Osteoblast (primary cell): Measurements from ENCODE around the gene FTO. TPM values are rescaled to one million over a fixed set of nuclear protein-coding genes. Genes with fewer than 3 reads are reported as not detected.

Source experiments
- DNase-seq: peaks from one replicate; pipeline ENCODE4 v3.0.0; 2011; ENCODE audit warnings: low spot score, mixed read lengths; ENCODE audit not compliant: insufficient read length; ENCODE audit errors: missing footprints
- H2AFZ ChIP-seq: 2 replicates; pipeline ENCODE4 v1.6.0; 2011; ENCODE audit warnings: mild to moderate bottlenecking, low read length
- H3K27ac ChIP-seq: 2 replicates; pipeline ENCODE4 v1.5.1; 2011; ENCODE audit warnings: mild to moderate bottlenecking, low read depth, low read length, moderate library complexity
- H3K27me3 ChIP-seq: 2 replicates; pipeline ENCODE4 v1.6.0; 2012; ENCODE audit warnings: mild to moderate bottlenecking, control low read depth, inconsistent platforms, low read length, moderate library complexity; ENCODE audit not compliant: insufficient read depth
- H3K36me3 ChIP-seq: 2 replicates; pipeline ENCODE4 v1.5.1; 2011; ENCODE audit warnings: mild to moderate bottlenecking, low read length, control low read depth, moderate library complexity; ENCODE audit not compliant: insufficient read depth
- H3K4me1 ChIP-seq: 2 replicates; pipeline ENCODE4 v1.5.1; 2011; ENCODE audit warnings: mild to moderate bottlenecking, low read length, control low read depth, moderate library complexity; ENCODE audit not compliant: insufficient read depth
- H3K4me2 ChIP-seq: 2 replicates; pipeline ENCODE4 v1.6.0; 2011; ENCODE audit warnings: mild to moderate bottlenecking, low read length; ENCODE audit not compliant: insufficient read depth
- H3K4me3 ChIP-seq: fragments of 200-600 bp; sonication (generic); 3 replicates; pipeline ENCODE4 v1.5.1; 2012; ENCODE audit warnings: mild to moderate bottlenecking, low read length, inconsistent platforms; ENCODE audit not compliant: insufficient read depth
- H3K79me2 ChIP-seq: 2 replicates; pipeline ENCODE4 v1.6.0; 2012; ENCODE audit warnings: mild to moderate bottlenecking, low read length, control low read depth, inconsistent platforms; ENCODE audit not compliant: insufficient read depth
- H3K9me3 ChIP-seq: 2 replicates; pipeline ENCODE4 v1.5.1; 2011; ENCODE audit warnings: low read depth, low read length, control low read depth
- H4K20me1 ChIP-seq: 2 replicates; pipeline ENCODE4 v1.6.0; 2012; ENCODE audit warnings: mild to moderate bottlenecking, low read length, control low read depth; ENCODE audit not compliant: insufficient read depth
- CTCF ChIP-seq: IDR thresholded peaks from 2 replicates; pipeline ENCODE4 v1.5.1; 2011; ENCODE audit warnings: mild to moderate bottlenecking, low read depth, low read length, moderate library complexity; ENCODE audit errors: extremely low read depth
- total RNA-seq: library from RNA; depleted of rRNA; stranded (reverse); fragments of >200 nt; gene quantifications from 2 replicates; pipeline ENCODE4 v1.2.3, GENCODE V29; 2012

FTO gene
- total RNA-seq, 1 donor, result 152 TPM

DNA sequence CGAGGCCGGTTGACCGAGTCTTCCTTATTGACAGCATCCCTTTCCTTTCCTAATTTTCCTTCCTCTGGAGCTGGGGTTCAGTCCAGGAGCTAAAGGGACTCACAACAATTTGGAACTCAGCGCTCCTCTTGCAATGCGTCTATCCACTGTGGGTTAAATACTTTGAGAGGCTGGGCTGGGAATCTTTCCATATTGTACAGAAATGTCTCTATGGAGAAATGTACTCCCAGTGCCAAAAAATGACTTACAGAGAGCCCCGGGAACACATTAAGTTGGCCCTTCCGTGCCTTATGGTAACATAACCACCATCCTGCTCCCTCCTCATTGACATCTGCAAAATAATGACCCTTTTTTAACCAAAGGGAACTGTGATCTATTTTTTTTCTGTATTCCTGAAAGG is 192.8 kb downstream of the FTO start:
- H3K9me3 ChIP-seq, result no peaks in the 10 kb centered on the region
- H3K4me2 ChIP-seq, result no peak overlapping the region
- DNase-seq, result no peak
- H3K4me3 ChIP-seq, result no peak overlapping the region
- H3K27ac ChIP-seq, result no peak overlapping the region
- no peaks in the 10 kb centered on the region for H3K27me3 ChIP-seq
- peaks cover 34% of the 10 kb centered on the region for H3K4me1 ChIP-seq
- H3K79me2 ChIP-seq, result peaks cover 2% of the 10 kb centered on the region
- no peaks in the 10 kb centered on the region for H4K20me1 ChIP-seq
- TF ChIP-seq CTCF, result no peak
- peaks cover 3% of the 10 kb centered on the region for H3K36me3 ChIP-seq
- H2AFZ ChIP-seq, result no peak overlapping the region

- H3K36me3 ChIP-seq, result peaks cover 3% of the 10 kb centered on the region
- H3K4me2 ChIP-seq, result no peak overlapping the region
- no peak overlapping the region for H2AFZ ChIP-seq
- peaks cover 2% of the 10 kb centered on the region for H3K79me2 ChIP-seq
- H4K20me1 ChIP-seq, result no peaks in the 10 kb centered on the region
- H3K4me1 ChIP-seq, result peaks cover 11% of the 10 kb centered on the region
- H3K9me3 ChIP-seq, result no peaks in the 10 kb centered on the region
- no peak for DNase-seq
- H3K4me3 ChIP-seq, result no peak overlapping the region
- no peak overlapping the region for H3K27ac ChIP-seq
- H3K27me3 ChIP-seq, result no peaks in the 10 kb centered on the region
- TF ChIP-seq CTCF, result no peak
Observed at GRCh38 chr16:53898993-53899392, 195.0 kb downstream of the FTO start.

- H3K4me2 ChIP-seq, result no peak overlapping the region
- H3K36me3 ChIP-seq, result peaks cover 3% of the 10 kb centered on the region
- H4K20me1 ChIP-seq, result no peaks in the 10 kb centered on the region
- H3K4me3 ChIP-seq, result no peak overlapping the region
- H3K79me2 ChIP-seq, result peaks cover 2% of the 10 kb centered on the region
- no peak overlapping the region for H2AFZ ChIP-seq
- no peaks in the 10 kb centered on the region for H3K27me3 ChIP-seq
- H3K9me3 ChIP-seq, result no peaks in the 10 kb centered on the region
- no peak for TF ChIP-seq CTCF
- peaks cover 7% of the 10 kb centered on the region for H3K4me1 ChIP-seq
- H3K27ac ChIP-seq, result no peak overlapping the region
- DNase-seq, result no peak
Observed at GRCh38 chr16:53899431-53899830, 195.5 kb downstream of the FTO start.

DNA sequence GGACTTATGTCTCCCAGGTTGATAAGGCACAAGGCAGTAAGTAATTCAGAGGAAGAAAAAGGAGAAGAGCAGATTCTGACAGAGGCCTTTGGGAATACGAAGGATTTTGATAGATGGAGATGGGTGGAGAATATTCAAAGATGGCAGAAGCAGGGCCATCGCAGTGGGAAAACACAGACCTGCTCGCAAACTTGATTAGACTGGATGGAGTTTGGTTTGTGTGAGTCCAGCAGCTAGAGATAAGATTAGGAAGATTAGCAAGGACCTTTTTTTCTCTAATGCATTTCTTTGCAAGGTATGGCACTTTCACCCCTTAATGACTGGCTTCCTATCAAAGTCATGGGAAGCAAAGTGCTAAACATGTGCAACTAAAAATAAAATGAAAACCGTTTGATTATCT is 196.7 kb downstream of the FTO start:
- H3K4me3 ChIP-seq, result no peak overlapping the region
- H3K4me1 ChIP-seq, result peaks cover 2% of the 10 kb centered on the region
- H3K4me2 ChIP-seq, result no peak overlapping the region
- H3K79me2 ChIP-seq, result no peaks in the 10 kb centered on the region
- H3K27me3 ChIP-seq, result no peaks in the 10 kb centered on the region
- no peak for DNase-seq
- peaks cover 3% of the 10 kb centered on the region for H3K36me3 ChIP-seq
- no peak overlapping the region for H3K27ac ChIP-seq
- H3K9me3 ChIP-seq, result no peaks in the 10 kb centered on the region
- H4K20me1 ChIP-seq, result no peaks in the 10 kb centered on the region
- H2AFZ ChIP-seq, result no peak overlapping the region
- no peak for TF ChIP-seq CTCF
